Tibial nerve (tissue), 4 donors: ENCODE data around the gene USF3. TPM values are rescaled to one million over a fixed set of nuclear protein-coding genes. Genes with fewer than 3 reads are reported as not detected.

Experiments used
- DNase-seq, 2 donors: peaks; one replicate each; pipeline ENCODE4 v3.0.0-alpha.2; 2019; ENCODE audit warnings: low spot score in 2 of 2
- H3K27ac ChIP-seq, 4 donors: fragments of 200-600 bp; sonication (generic) in 3 of 4; one replicate each; pipeline ENCODE4 v1.5.1; 2017 to 2019; ENCODE audit warnings: mild to moderate bottlenecking in 1 of 4
- H3K27me3 ChIP-seq, 2 donors: fragments of 200-600 bp; sonication (generic) in 1 of 2; one replicate each; pipeline versions ENCODE4 v1.5.1 to v1.6.0; 2017 to 2019
- H3K36me3 ChIP-seq, 3 donors: fragments of 200-600 bp; sonication (generic); one replicate each; pipeline ENCODE4 v1.5.1; 2018 to 2019
- H3K4me1 ChIP-seq, 4 donors: fragments of 200-600 bp; sonication (generic) in 3 of 4; one replicate each; pipeline ENCODE4 v1.5.1; 2017 to 2019
- H3K4me3 ChIP-seq, 4 donors: fragments of 200-600 bp; sonication (generic) in 3 of 4; one replicate each; pipeline ENCODE4 v1.5.1; 2017 to 2019; ENCODE audit warnings: mild to moderate bottlenecking in 1 of 4, moderate library complexity in 1 of 4
- H3K9me3 ChIP-seq, 4 donors: fragments of 200-600 bp; sonication (generic) in 3 of 4; one replicate each; pipeline ENCODE4 v1.5.1; 2017 to 2019
- EP300 ChIP-seq, 2 donors: sonication (generic); formaldehyde crosslinking; IDR thresholded peaks; one replicate each; pipeline ENCODE4 v1.6.1; 2017; ENCODE audit warnings: antibody characterized with exemption in 2 of 2, mild to moderate bottlenecking in 1 of 2
- POLR2A ChIP-seq, 2 donors: fragments of 450-650 bp; IDR thresholded peaks; one replicate each; pipeline ENCODE4 v1.6.1; 2017; ENCODE audit warnings: antibody characterized with exemption in 2 of 2, mild to moderate bottlenecking in 2 of 2, moderate library complexity in 2 of 2
- WGBS, 2 donors: methylation state at CpG; one replicate each; pipeline ENCODE4 v1.1.5; 2018; 5-methylcytosine and 5-hydroxymethylcytosine counted together
- total RNA-seq, 4 donors: library from RNA; depleted of rRNA; stranded (reverse); fragments of >200 nt; gene quantifications; one replicate each; pipeline ENCODE4 v1.1.0, GENCODE V29; 2016
- TF ChIP-seq, protein P1 (sequence below), 5 experiments: fragments of 200-600 bp in 3 of 5; fragments of 450-650 bp in 2 of 5; sonication (generic) in 3 of 5; IDR thresholded peaks; one replicate each; pipeline ENCODE4 v1.5.1; 2016 to 2019; ENCODE audit warnings: antibody characterized with exemption in 5 of 5, mild to moderate bottlenecking in 3 of 5, moderate library complexity in 2 of 5

Gene USF3
- total RNA-seq, 4 donors from 2014 or later = 16.8 to 22.6 (median 19.4) TPM

DNA sequence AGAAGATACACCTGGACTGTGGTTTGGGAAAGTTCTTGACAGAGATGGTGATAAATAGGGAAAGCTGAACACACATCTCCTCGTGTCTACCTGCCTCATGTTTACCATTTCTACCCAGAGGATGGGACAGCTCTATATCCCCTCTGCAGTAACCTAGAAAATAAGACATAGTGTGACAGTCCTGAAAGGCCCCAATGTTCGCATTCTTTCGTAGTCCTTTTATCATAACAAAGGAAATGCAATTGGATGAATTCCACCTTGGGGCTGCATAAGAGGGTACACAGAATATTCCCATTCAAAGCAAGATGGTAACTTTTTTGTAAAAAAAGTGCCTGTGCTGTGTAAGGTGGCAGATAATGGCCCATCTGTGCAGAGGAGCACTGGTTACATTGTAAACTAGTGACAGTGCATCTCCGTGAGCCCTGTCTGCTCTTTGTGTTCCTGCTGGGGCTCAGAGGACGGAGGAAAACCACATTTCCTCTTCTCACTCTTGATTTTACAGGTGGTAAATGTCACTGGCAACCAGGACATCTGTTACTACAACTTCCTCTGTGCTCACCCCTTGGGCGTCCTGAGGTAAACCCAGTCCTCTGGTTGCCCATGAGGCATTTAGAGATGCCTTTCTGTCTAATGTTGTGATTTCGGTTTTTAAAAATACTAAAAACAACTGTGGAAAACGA lies 89.8 kb downstream of the USF3 start:
- Histone ChIP-seq H3K27me3 (no peaks in the 10 kb centered on the region), H3K4me3 (no peak overlapping the region), H3K27ac (no peak overlapping the region), H3K9me3 (no peaks in the 10 kb centered on the region), H3K4me1 (peaks cover 0 to 8% (median 0%) of the 10 kb centered on the region in 4 donors), H3K36me3 (no peaks in the 10 kb centered on the region)
- no peak for DNase-seq
- TF ChIP-seq EP300 (IDR thresholded peaks at IDR 0.05) = no peak
- TF ChIP-seq, protein P1, sequence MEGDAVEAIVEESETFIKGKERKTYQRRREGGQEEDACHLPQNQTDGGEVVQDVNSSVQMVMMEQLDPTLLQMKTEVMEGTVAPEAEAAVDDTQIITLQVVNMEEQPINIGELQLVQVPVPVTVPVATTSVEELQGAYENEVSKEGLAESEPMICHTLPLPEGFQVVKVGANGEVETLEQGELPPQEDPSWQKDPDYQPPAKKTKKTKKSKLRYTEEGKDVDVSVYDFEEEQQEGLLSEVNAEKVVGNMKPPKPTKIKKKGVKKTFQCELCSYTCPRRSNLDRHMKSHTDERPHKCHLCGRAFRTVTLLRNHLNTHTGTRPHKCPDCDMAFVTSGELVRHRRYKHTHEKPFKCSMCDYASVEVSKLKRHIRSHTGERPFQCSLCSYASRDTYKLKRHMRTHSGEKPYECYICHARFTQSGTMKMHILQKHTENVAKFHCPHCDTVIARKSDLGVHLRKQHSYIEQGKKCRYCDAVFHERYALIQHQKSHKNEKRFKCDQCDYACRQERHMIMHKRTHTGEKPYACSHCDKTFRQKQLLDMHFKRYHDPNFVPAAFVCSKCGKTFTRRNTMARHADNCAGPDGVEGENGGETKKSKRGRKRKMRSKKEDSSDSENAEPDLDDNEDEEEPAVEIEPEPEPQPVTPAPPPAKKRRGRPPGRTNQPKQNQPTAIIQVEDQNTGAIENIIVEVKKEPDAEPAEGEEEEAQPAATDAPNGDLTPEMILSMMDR (IDR thresholded peaks at IDR 0.05) = no peak
- TF ChIP-seq POLR2A (IDR thresholded peaks at IDR 0.05) = no peak
- WGBS, 2 donors = 47 to 50% methylated on average over 8 of the region's 8 CpGs

DNA sequence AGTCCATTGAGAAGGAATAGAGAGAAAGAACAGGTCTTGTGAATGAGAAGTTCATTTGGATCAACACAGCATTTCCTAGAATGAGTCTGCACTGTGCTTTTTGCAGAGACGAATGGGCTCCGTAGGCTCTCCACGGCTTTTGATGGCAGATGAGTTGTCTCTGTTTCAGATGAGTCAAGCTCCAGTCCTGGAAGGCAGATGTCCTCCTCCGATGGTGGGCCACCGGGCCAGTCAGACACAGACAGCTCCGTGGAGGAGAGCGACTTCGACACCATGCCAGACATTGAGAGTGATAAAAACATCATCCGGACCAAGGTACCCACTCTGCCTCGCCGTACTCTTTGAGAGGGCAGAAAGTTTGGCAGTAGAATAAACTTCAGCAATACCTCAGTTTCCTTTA lies 93.6 kb downstream of the USF3 start:
- H3K4me1 ChIP-seq = peaks cover 0 to 8% (median 0%) of the 10 kb centered on the region in 4 donors
- no peaks in the 10 kb centered on the region for H3K36me3 ChIP-seq
- WGBS, 2 donors = 84 to 90% methylated on average over 11 of the region's 11 CpGs
- no peaks in the 10 kb centered on the region for H3K27me3 ChIP-seq
- no peak overlapping the region for H3K4me3 ChIP-seq
- DNase-seq = no peak
- no peak for TF ChIP-seq POLR2A (IDR thresholded peaks at IDR 0.05)
- TF ChIP-seq, protein P1 (IDR thresholded peaks at IDR 0.05) = no peak
- no peak for TF ChIP-seq EP300 (IDR thresholded peaks at IDR 0.05)
- H3K9me3 ChIP-seq = no peaks in the 10 kb centered on the region
- H3K27ac ChIP-seq = no peak overlapping the region

DNA sequence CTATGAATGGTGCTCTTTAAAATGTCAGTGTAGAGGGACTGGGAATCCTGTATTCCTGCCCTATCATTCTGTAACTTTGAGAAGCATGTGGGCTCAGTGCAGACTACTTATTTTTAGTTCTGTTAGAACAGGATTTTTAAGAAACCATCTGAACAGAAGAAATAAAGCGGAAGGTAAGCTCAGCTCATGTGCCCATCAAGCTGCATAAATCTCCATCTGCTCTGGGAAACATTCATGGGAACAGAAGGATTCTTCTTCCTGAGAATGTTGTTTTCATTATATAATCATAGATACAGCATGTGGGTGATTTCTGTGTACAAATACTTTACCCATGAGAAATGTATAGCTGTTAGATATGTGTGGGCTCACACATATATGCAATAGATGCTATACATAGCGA lies 94.2 kb downstream of the USF3 start:
- DNase-seq = no peak
- Histone ChIP-seq H3K27me3 (no peaks in the 10 kb centered on the region), H3K36me3 (no peaks in the 10 kb centered on the region), H3K9me3 (no peaks in the 10 kb centered on the region), H3K27ac (no peak overlapping the region), H3K4me1 (peaks cover 0 to 8% (median 0%) of the 10 kb centered on the region in 4 donors), H3K4me3 (no peak overlapping the region)
- TF ChIP-seq POLR2A (IDR thresholded peaks at IDR 0.05) = no peak
- TF ChIP-seq, protein P1 (IDR thresholded peaks at IDR 0.05) = no peak
- no peak for TF ChIP-seq EP300 (IDR thresholded peaks at IDR 0.05)
- WGBS, 2 donors = 93% methylated on average over 2 of the region's 2 CpGs

DNA sequence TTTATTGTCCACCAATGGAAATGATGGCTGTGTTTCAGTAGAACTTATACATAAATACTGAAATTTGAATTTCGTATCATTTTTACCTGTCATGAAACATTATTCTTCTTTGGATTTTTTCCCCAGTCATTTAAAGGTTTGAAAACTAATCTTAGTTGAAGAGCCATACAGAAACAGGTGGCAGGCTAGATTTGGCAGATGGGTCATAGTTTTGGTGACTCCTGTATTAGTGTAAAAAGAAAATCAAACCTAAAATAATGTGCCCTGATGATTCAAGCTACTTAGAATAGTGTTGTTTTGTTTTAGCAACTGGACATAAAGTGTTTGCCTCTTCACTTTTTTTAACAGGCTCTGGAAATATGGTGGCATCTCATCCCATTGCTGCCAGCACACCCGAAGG lies 95.2 kb downstream of the USF3 start:
- Histone ChIP-seq H3K27ac (no peak overlapping the region), H3K36me3 (no peaks in the 10 kb centered on the region), H3K4me3 (no peak overlapping the region), H3K9me3 (no peaks in the 10 kb centered on the region), H3K4me1 (peaks cover 0 to 3% (median 0%) of the 10 kb centered on the region in 4 donors), H3K27me3 (no peaks in the 10 kb centered on the region)
- no peak for DNase-seq
- TF ChIP-seq, protein P1 (IDR thresholded peaks at IDR 0.05) = no peak
- no peak for TF ChIP-seq POLR2A (IDR thresholded peaks at IDR 0.05)
- no peak for TF ChIP-seq EP300 (IDR thresholded peaks at IDR 0.05)
- 89 to 92% methylated on average over 2 of the region's 2 CpGs for WGBS, 2 donors

DNA sequence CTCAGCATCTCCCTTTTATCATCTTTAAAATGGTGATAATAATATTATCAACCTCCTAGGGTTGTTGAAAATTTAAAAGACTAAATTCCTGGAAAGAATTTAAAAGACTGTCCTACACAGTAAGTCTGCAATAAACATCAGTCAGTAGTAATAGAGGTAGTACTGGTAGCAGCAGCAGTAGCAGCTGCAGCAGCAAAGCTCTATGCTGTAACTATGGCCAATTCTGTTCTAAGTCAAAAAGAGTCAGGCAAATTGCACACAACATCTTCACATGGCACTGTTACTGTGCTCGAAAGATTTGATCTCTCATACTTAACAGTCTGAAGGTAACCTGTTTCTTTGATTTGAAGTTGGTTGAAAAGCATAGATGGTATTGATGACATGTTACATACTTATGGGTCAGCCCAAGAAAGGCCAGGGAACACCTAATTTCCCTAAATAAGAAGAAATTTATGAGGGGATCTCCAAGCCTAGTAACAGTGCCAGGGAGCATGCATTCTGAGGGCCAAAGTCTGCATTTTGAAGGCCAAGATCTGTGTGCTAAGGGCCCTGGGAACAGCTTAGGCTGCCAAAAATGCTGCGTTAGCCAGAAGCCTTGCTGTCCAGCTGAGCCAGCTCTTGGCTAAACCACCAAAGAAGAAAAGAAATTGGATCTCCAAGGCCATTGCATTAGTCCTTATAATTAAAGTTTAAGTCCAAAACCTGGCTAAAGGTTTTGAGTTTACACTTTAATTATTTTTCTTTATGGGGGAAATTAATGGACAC lies 95.8 kb downstream of the USF3 start:
- WGBS, 2 donors = 73 to 77% methylated on average over 2 of the region's 2 CpGs
- TF ChIP-seq POLR2A (IDR thresholded peaks at IDR 0.05) = no peak
- no peak for TF ChIP-seq EP300 (IDR thresholded peaks at IDR 0.05)
- TF ChIP-seq, protein P1 (IDR thresholded peaks at IDR 0.05) = no peak
- no peak overlapping the region for H3K4me3 ChIP-seq
- no peaks in the 10 kb centered on the region for H3K27me3 ChIP-seq
- DNase-seq = no peak
- H3K9me3 ChIP-seq = no peaks in the 10 kb centered on the region
- no peak overlapping the region for H3K27ac ChIP-seq
- H3K36me3 ChIP-seq = no peaks in the 10 kb centered on the region
- no peaks in the 10 kb centered on the region for H3K4me1 ChIP-seq
